Stimulated activated CD8-positive, alpha-beta memory T cell treated with anti-CD3 and anti-CD28 coated beads, Interleukin-15, amount 100 ng/mL, for 4 hours (primary cell): Measurements from ENCODE around the gene APOF.
"Not testable (repeated sequence)": the region's sequence is repeated elsewhere in the genome, so short reads cannot be mapped to it uniquely, and the experiment has no call there.

Experiments
- DNase-seq, 2 donors: peaks; one replicate each; pipeline ENCODE4 v3.0.0-alpha.2; 2020; ENCODE audit warnings: low read depth in 2 of 2

APOF gene

GRCh38 chr12:56366948-56367347 is 4.3 kb upstream of the APOF start:
- DNase-seq, result no peak

- no peak for DNase-seq
These were observed 1.0 kb downstream of the APOF start for GRCh38 chr12:56361487-56362129.

GRCh38 chr12:56359851-56360767 is 2.5 kb downstream of the APOF start, which contains the start of gene STAT2:
Gene STAT2, minus strand, starts transcription at chr12:56360107. Its CDS starts 3,536 bp downstream, at chr12:56356571.
- DNase-seq, result peak; percentile 98 to 99

GRCh38 chr12:56358836-56359532 is 3.7 kb downstream of the APOF start:
- no peak for DNase-seq

- no peak for DNase-seq
These were observed 11.3 kb downstream of the APOF start for GRCh38 chr12:56351325-56351724.

GRCh38 chr12:56350662-56351061 is 12.0 kb downstream of the APOF start:
- no peak for DNase-seq

- DNase-seq, result no peak
These were observed 13.9 kb downstream of the APOF start for GRCh38 chr12:56348776-56349175.

GRCh38 chr12:56347255-56347654 is 15.4 kb downstream of the APOF start:
- not testable (repeated sequence) for DNase-seq

GRCh38 chr12:56346675-56347074 is 16.0 kb downstream of the APOF start:
- DNase-seq, result no peak

GRCh38 chr12:56342290-56342689 is 20.4 kb downstream of the APOF start:
- DNase-seq, result not testable (repeated sequence)

- DNase-seq, result no peak
These were observed 21.0 kb downstream of the APOF start for GRCh38 chr12:56341616-56342015.

- no peak for DNase-seq
These were observed 23.6 kb downstream of the APOF start for GRCh38 chr12:56339158-56339422.

- DNase-seq, result peak; percentile 67 to 88
These were observed 24.1 kb downstream of the APOF start, which contains the start of gene IL23A for GRCh38 chr12:56338308-56339157. Gene IL23A, plus strand, starts transcription at chr12:56338884. Its CDS starts 161 bp downstream, at chr12:56339045.

- DNase-seq, result no peak
These were observed 24.9 kb downstream of the APOF start for GRCh38 chr12:56337753-56338251.

- no peak for DNase-seq
These were observed 26.1 kb downstream of the APOF start for GRCh38 chr12:56336361-56337167.

GRCh38 chr12:56335527-56335926 is 27.1 kb downstream of the APOF start:
- DNase-seq, result not testable (repeated sequence)

GRCh38 chr12:56334490-56334793 is 28.2 kb downstream of the APOF start:
- no peak for DNase-seq

- DNase-seq, result peak; percentile 86 to 92
These were observed 28.8 kb downstream of the APOF start, which contains the start of gene PAN2 for GRCh38 chr12:56333679-56334489. Gene PAN2, minus strand, starts transcription at chr12:56334000. Its CDS starts 906 bp downstream, at chr12:56333094.

GRCh38 chr12:56333197-56333678 is 29.4 kb downstream of the APOF start:
- DNase-seq, result no peak
